WTC11 (cell line): ENCODE data around the gene FKBP4. TPM values are rescaled to one million over a fixed set of nuclear protein-coding genes. Genes with fewer than 3 reads are reported as not detected.

Experiments used
- ATAC-seq: fragments of 200-7000 bp; cut with Tn5 transposase; 2 replicates; pipeline ENCODE4 v1.10.0; 2021; ENCODE audit warnings: mild to moderate bottlenecking, moderate library complexity
- CTCF ChIA-PET: fragments of 300-600 bp; sonication (Branson Sonifier 250); formaldehyde crosslinking; loops from one replicate; lab custom pipeline; 2021; ENCODE audit warnings: antibody characterized with exemption; lab: Charles Lee
- POLR2A ChIA-PET: fragments of 350-600 bp; sonication (Branson Sonifier 250); formaldehyde crosslinking; loops from one replicate; lab custom pipeline; 2021; ENCODE audit warnings: antibody characterized with exemption; lab: Charles Lee
- DNase-seq: peaks from one replicate; pipeline ENCODE4 v3.0.0; 2021; ENCODE audit warnings: low spot score
- H3K27ac Mint-ChIP-seq: 2 replicates; pipeline ENCODE4 v1.8.0; 2021; ENCODE audit warnings: mixed read lengths
- H3K27me3 Mint-ChIP-seq: 2 replicates; pipeline ENCODE4 v1.8.0; 2021; ENCODE audit warnings: low read depth, mild to moderate bottlenecking, moderate library complexity, mixed read lengths
- H3K36me3 Mint-ChIP-seq: 2 replicates; pipeline ENCODE4 v1.8.0; 2021; ENCODE audit warnings: mixed read lengths
- H3K4me1 Mint-ChIP-seq: 2 replicates; pipeline ENCODE4 v1.8.0; 2022; ENCODE audit warnings: mixed read lengths
- H3K4me3 Mint-ChIP-seq: 2 replicates; pipeline ENCODE4 v1.8.0; 2021; ENCODE audit warnings: mild to moderate bottlenecking, moderate library complexity, mixed read lengths
- H3K9me3 Mint-ChIP-seq: 2 replicates; pipeline ENCODE4 v1.8.0; 2021; ENCODE audit warnings: mixed read lengths
- ATF1 ChIP-seq: sonication (generic); formaldehyde crosslinking; IDR thresholded peaks from 2 replicates; pipeline ENCODE4 v1.8.1; 2023; ENCODE audit warnings: mild to moderate bottlenecking, moderate library complexity, missing genetic modification reagents
- ATF3 ChIP-seq: sonication (generic); formaldehyde crosslinking; conservative IDR thresholded peaks from 2 replicates; pipeline ENCODE4 v1.8.1; 2022; ENCODE audit warnings: mild to moderate bottlenecking, missing genetic modification reagents
- ATF6 ChIP-seq: sonication (generic); formaldehyde crosslinking; IDR thresholded peaks from 2 replicates; pipeline ENCODE4 v1.8.1; 2023; ENCODE audit warnings: mild to moderate bottlenecking, missing genetic modification reagents
- CREB1 ChIP-seq: sonication (generic); formaldehyde crosslinking; IDR thresholded peaks from 2 replicates; pipeline ENCODE4 v1.8.0; 2023; ENCODE audit warnings: mild to moderate bottlenecking, missing genetic modification reagents
- CTCF ChIP-seq: fragments of 200-600 bp; IDR thresholded peaks from 2 replicates; pipeline ENCODE4 v1.8.0; 2022; ENCODE audit warnings: antibody characterized with exemption
- EMX1 ChIP-seq: fragments of 250-450 bp; sonication (Bioruptor Pico); IDR thresholded peaks from 2 replicates; pipeline ENCODE4 v1.8.0; 2021; ENCODE audit warnings: mild to moderate bottlenecking
- FOXJ3 ChIP-seq: sonication (generic); formaldehyde crosslinking; IDR thresholded peaks from 2 replicates; pipeline ENCODE4 v1.9.0; 2021; ENCODE audit warnings: missing genetic modification reagents, mild to moderate bottlenecking, borderline replicate concordance
- GTF2I ChIP-seq: fragments of 250-450 bp; sonication (Bioruptor Pico); conservative IDR thresholded peaks from 2 replicates; pipeline ENCODE4 v1.4.0; 2021; ENCODE audit warnings: mild to moderate bottlenecking
- IRF2 ChIP-seq: sonication (generic); formaldehyde crosslinking; IDR thresholded peaks from 2 replicates; pipeline ENCODE4 v1.8.0; 2022; ENCODE audit warnings: low read depth, missing genetic modification reagents, borderline replicate concordance
- JAZF1 ChIP-seq: fragments of 250-450 bp; sonication (Bioruptor Pico); IDR thresholded peaks from 2 replicates; pipeline ENCODE4 v1.9.0; 2021; ENCODE audit warnings: moderate library complexity, mild to moderate bottlenecking, inconsistent platforms
- MLX ChIP-seq: sonication (generic); formaldehyde crosslinking; IDR thresholded peaks from 2 replicates; pipeline ENCODE4 v1.8.1; 2023; ENCODE audit warnings: mild to moderate bottlenecking, missing genetic modification reagents, moderate library complexity
- MXD4 ChIP-seq: fragments of 250-450 bp; sonication (Bioruptor Pico); IDR thresholded peaks from 2 replicates; pipeline ENCODE4 v1.8.0; 2021; ENCODE audit warnings: mild to moderate bottlenecking, moderate library complexity, borderline replicate concordance
- MYBL2 ChIP-seq: sonication (generic); formaldehyde crosslinking; IDR thresholded peaks from 2 replicates; pipeline ENCODE4 v1.8.1; 2023; ENCODE audit warnings: mild to moderate bottlenecking, moderate library complexity, missing genetic modification reagents
- NFE2L1 ChIP-seq: sonication (generic); formaldehyde crosslinking; IDR thresholded peaks from 2 replicates; pipeline ENCODE4 v1.8.1; 2023; ENCODE audit warnings: missing genetic modification reagents
- SMAD3 ChIP-seq: sonication (generic); formaldehyde crosslinking; IDR thresholded peaks from 2 replicates; pipeline ENCODE4 v1.8.0; 2022; ENCODE audit warnings: missing genetic modification reagents, mild to moderate bottlenecking, borderline replicate concordance
- SOX15 ChIP-seq: fragments of 250-450 bp; sonication (Bioruptor Pico); IDR thresholded peaks from 2 replicates; pipeline ENCODE4 v1.9.0; 2021; ENCODE audit warnings: mild to moderate bottlenecking
- TCF7 ChIP-seq: sonication (generic); formaldehyde crosslinking; IDR thresholded peaks from 2 replicates; pipeline ENCODE4 v1.8.0; 2022; ENCODE audit warnings: mild to moderate bottlenecking, low read depth, missing genetic modification reagents, moderate library complexity
- TEAD1 ChIP-seq: sonication (generic); formaldehyde crosslinking; IDR thresholded peaks from 2 replicates; pipeline ENCODE4 v1.8.0; 2022; ENCODE audit warnings: mild to moderate bottlenecking, missing genetic modification reagents
- ZNF121 ChIP-seq: sonication (generic); formaldehyde crosslinking; IDR thresholded peaks from 2 replicates; pipeline ENCODE4 v1.8.0; 2023; ENCODE audit warnings: missing genetic modification reagents
- ZNF138 ChIP-seq: sonication (generic); formaldehyde crosslinking; conservative IDR thresholded peaks from 2 replicates; pipeline ENCODE4 v1.8.1; 2022; ENCODE audit warnings: mild to moderate bottlenecking, moderate library complexity, missing genetic modification reagents
- ZNF219 ChIP-seq: sonication (generic); formaldehyde crosslinking; IDR thresholded peaks from 2 replicates; pipeline ENCODE4 v1.8.0; 2023; ENCODE audit warnings: missing genetic modification reagents, mild to moderate bottlenecking, borderline replicate concordance
- ZNF232 ChIP-seq: sonication (generic); formaldehyde crosslinking; IDR thresholded peaks from 2 replicates; pipeline ENCODE4 v1.8.0; 2022; ENCODE audit warnings: mild to moderate bottlenecking, missing genetic modification reagents
- ZNF281 ChIP-seq: sonication (generic); formaldehyde crosslinking; IDR thresholded peaks from 2 replicates; pipeline ENCODE4 v1.8.0; 2023; ENCODE audit warnings: mild to moderate bottlenecking, missing genetic modification reagents
- ZNF317 ChIP-seq: sonication (generic); formaldehyde crosslinking; IDR thresholded peaks from 2 replicates; pipeline ENCODE4 v1.8.1; 2023; ENCODE audit warnings: low read depth, mild to moderate bottlenecking, moderate library complexity, missing genetic modification reagents, borderline replicate concordance
- ZNF396 ChIP-seq: fragments of 250-450 bp; sonication (Bioruptor Pico); IDR thresholded peaks from 2 replicates; pipeline ENCODE4 v1.8.0; 2021; ENCODE audit warnings: mild to moderate bottlenecking, moderate library complexity, borderline replicate concordance
- ZNF416 ChIP-seq: fragments of 250-450 bp; sonication (Bioruptor Pico); IDR thresholded peaks from 2 replicates; pipeline ENCODE4 v1.9.0; 2021; ENCODE audit warnings: mild to moderate bottlenecking, inconsistent platforms
- total RNA-seq: library from RNA; stranded (reverse); gene quantifications from 3 replicates; pipeline ENCODE4 v1.2.3, GENCODE V29; 2021

Gene FKBP4
- total RNA-seq, 1 experiment from 2014 or later: 257 TPM

- no peak for DNase-seq
- POLR2A ChIA-PET: no interaction called here
- H3K36me3 Mint-ChIP-seq: peaks cover 19% of the 10 kb centered on the region
- TF ChIP-seq GTF2I (no peak), ZNF219 (no peak), ATF3 (CRISPR knock-in tag) (no peak), FOXJ3 (CRISPR knock-in tag) (no peak), ATF6 (CRISPR knock-in tag) (no peak), CREB1 (CRISPR knock-in tag) (no peak), TEAD1 (CRISPR knock-in tag) (no peak), MYBL2 (CRISPR knock-in tag) (no peak), MXD4 (CRISPR knock-in tag) (no peak), JAZF1 (CRISPR knock-in tag) (no peak), ZNF138 (no peak), EMX1 (no peak), NFE2L1 (CRISPR knock-in tag) (no peak)
- TF ChIP-seq, all 79 proteins: peak for 0
- H3K27ac Mint-ChIP-seq: peak overlapping the region; percentile 1; the same call in 1 of the 2 replicates
- CTCF ChIA-PET: interaction anchor here (1.1 to 3.2 kb wide), 4 partner anchors 9 to 151 kb away, joined by 3 to 15 read pairs (median 9); no protein-coding TSS in a partner anchor
- H3K9me3 Mint-ChIP-seq: no peaks in the 10 kb centered on the region
- H3K4me3 Mint-ChIP-seq: peak overlapping the region; percentile 72
- H3K4me1 Mint-ChIP-seq: peaks cover 36% of the 10 kb centered on the region
- ATAC-seq: no peak
- 0 out of 2 replicates have a peak, but pooled peaks cover 2% of the 10 kb centered on the region for H3K27me3 Mint-ChIP-seq
These were observed 1.9 kb upstream of the FKBP4 start for GRCh38 chr12:2792671-2793500.

GRCh38 chr12:2793561-2793960, 1.2 kb upstream of the FKBP4 start:
- Mint-ChIP-seq H3K4me3 (peak overlapping the region; percentile 72), H3K27me3 (0 out of 2 replicates have a peak, but pooled peaks cover 2% of the 10 kb centered on the region), H3K4me1 (peaks cover 36% of the 10 kb centered on the region), H3K36me3 (peaks cover 26% of the 10 kb centered on the region), H3K27ac (no peak overlapping the region), H3K9me3 (no peaks in the 10 kb centered on the region)
- no peak for DNase-seq
- TF ChIP-seq ZNF121 (CRISPR knock-in tag) (no peak), ATF1 (CRISPR knock-in tag) (no peak), GTF2I (no peak), CTCF (no peak), SMAD3 (CRISPR knock-in tag) (no peak), ZNF396 (CRISPR knock-in tag) (no peak), FOXJ3 (CRISPR knock-in tag) (no peak), IRF2 (CRISPR knock-in tag) (no peak), ZNF416 (CRISPR knock-in tag) (no peak), SOX15 (CRISPR knock-in tag) (no peak), MLX (CRISPR knock-in tag) (no peak), TCF7 (CRISPR knock-in tag) (no peak), NFE2L1 (CRISPR knock-in tag) (no peak), ZNF138 (no peak), ZNF232 (CRISPR knock-in tag) (no peak), ZNF317 (no peak), ZNF281 (CRISPR knock-in tag) (no peak)
- no peak for ATAC-seq
- POLR2A ChIA-PET: interaction anchor here (1.3 kb wide), 1 partner anchor 41 kb away, joined by 5 read pairs; no protein-coding TSS in a partner anchor
- CTCF ChIA-PET: interaction anchor here (1.1 to 3.4 kb wide), 5 partner anchors 10 to 279 kb away, joined by 3 to 31 read pairs (median 5); no protein-coding TSS in a partner anchor
